Measurements from ENCODE around the gene SMR3A.

DNA sequence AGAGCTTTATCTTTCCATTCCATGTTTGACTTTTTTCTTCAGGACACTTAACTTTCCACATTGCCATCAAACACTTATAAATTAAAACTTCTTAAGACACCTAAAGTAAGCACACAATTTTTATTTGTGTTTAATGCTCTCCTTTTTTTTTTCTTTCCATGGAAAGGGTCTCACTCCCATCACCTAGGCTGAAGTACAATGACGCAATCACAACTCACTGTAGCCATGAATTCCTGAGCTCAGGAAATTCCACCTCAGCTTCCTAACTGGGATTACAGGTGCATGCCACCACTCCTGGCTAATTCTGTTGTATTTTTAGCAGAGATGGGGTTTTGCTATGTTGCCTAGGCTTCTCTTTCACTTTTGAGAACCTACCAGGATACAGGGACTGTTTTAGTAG is 7.3 kb downstream of the SMR3A start:
- TF ChIP-seq YY1 (IDR thresholded peaks at IDR 0.05; ENCODE audit: insufficient read depth, insufficient read length), result no peak
- TF ChIP-seq SUZ12 (IDR thresholded peaks at IDR 0.05; ENCODE audit: extremely low read depth, insufficient read depth, insufficient read length), result no peak
- TF ChIP-seq ZNF274 (IDR thresholded peaks at IDR 0.05; ENCODE audit: low read depth, low read length), result no peak
